OCI-LY1 (cell line): ENCODE measurements around the gene MXD4.

ENCODE experiments used
- H2AFZ ChIP-seq: fragments of 200-600 bp; sonication (generic), shearing (Covaris generic); 2 replicates; pipeline ENCODE4 v1.6.0; 2014; ENCODE audit warnings: antibody characterized with exemption, mild to moderate bottlenecking, low read length
- H3F3A ChIP-seq: fragments of 200-600 bp; sonication (generic), shearing (Covaris generic); 2 replicates; pipeline ENCODE4 v1.6.0; 2014; ENCODE audit warnings: mild to moderate bottlenecking, antibody characterized with exemption, low read length, moderate library complexity; ENCODE audit not compliant: insufficient read depth
- H3K27ac ChIP-seq: fragments of 200-600 bp; sonication (generic); 2 replicates; pipeline ENCODE4 v1.5.1; 2014; ENCODE audit warnings: low read length, mixed run types, mild to moderate bottlenecking, low read depth; ENCODE audit not compliant: poor library complexity, severe bottlenecking
- H3K27me3 ChIP-seq: fragments of 200-600 bp; sonication (generic); 2 replicates; pipeline ENCODE4 v1.6.0; 2014; ENCODE audit warnings: antibody characterized with exemption, mild to moderate bottlenecking, low read length, moderate library complexity; ENCODE audit not compliant: insufficient read depth
- H3K36me3 ChIP-seq: fragments of 200-600 bp; sonication (generic); 2 replicates; pipeline ENCODE4 v1.6.1; 2014; ENCODE audit warnings: mild to moderate bottlenecking, antibody characterized with exemption, low read length, moderate library complexity, mixed read lengths; ENCODE audit not compliant: insufficient read depth
- H3K4me1 ChIP-seq: fragments of 200-600 bp; sonication (generic); 2 replicates; pipeline ENCODE4 v1.5.1; 2014; ENCODE audit warnings: mild to moderate bottlenecking, low read length, moderate library complexity; ENCODE audit not compliant: insufficient read depth, severe bottlenecking
- H3K4me2 ChIP-seq: fragments of 200-600 bp; sonication (generic), shearing (Covaris generic); 2 replicates; pipeline ENCODE4 v1.6.1; 2014; ENCODE audit warnings: low read length
- H3K4me3 ChIP-seq: fragments of 200-600 bp; sonication (generic); 2 replicates; pipeline ENCODE4 v1.5.1; 2014; ENCODE audit warnings: low read length, low read depth, mild to moderate bottlenecking, mixed read lengths; ENCODE audit not compliant: poor library complexity, severe bottlenecking
- H3K79me2 ChIP-seq: fragments of 200-600 bp; shearing (Covaris generic); 2 replicates; pipeline ENCODE4 v1.6.1; 2016; ENCODE audit warnings: mixed run types, low read length, mixed read lengths; ENCODE audit not compliant: insufficient read depth
- H3K9ac ChIP-seq: fragments of 200-600 bp; sonication (generic), shearing (Covaris generic); 2 replicates; pipeline ENCODE4 v1.6.1; 2014; ENCODE audit warnings: mild to moderate bottlenecking, low read length, mixed read lengths
- H3K9me2 ChIP-seq: fragments of 200-600 bp; sonication (generic), shearing (Covaris generic); 2 replicates; pipeline ENCODE4 v1.6.1; 2014; ENCODE audit warnings: low read depth, mild to moderate bottlenecking, low read length, mixed read lengths
- H3K9me3 ChIP-seq: fragments of 200-600 bp; shearing (Covaris generic); 2 replicates; pipeline ENCODE4 v1.6.1; 2014; ENCODE audit warnings: low read length, mixed read lengths
- H4K20me1 ChIP-seq: fragments of 200-600 bp; sonication (generic), shearing (Covaris generic); 2 replicates; pipeline ENCODE4 v1.6.0; 2016; ENCODE audit warnings: mild to moderate bottlenecking, low read length; ENCODE audit not compliant: insufficient read depth
- CTCF ChIP-seq: fragments of 200-600 bp; sonication (generic), shearing (Covaris generic); IDR thresholded peaks from 2 replicates; pipeline ENCODE4 v1.5.1; 2017; ENCODE audit warnings: mild to moderate bottlenecking, antibody characterized with exemption, low read length, moderate library complexity, mixed read lengths
- EZH2 ChIP-seq: fragments of 200-600 bp; sonication (generic), shearing (Covaris generic); IDR thresholded peaks from 2 replicates; pipeline ENCODE4 v1.8.0; 2017; ENCODE audit warnings: borderline replicate concordance, mixed run types, mild to moderate bottlenecking, antibody characterized with exemption, low read length, moderate library complexity, mixed read lengths

MXD4 gene

GRCh38 chr4:2304877-2305561 lies 43.1 kb upstream of the MXD4 start:
- Histone ChIP-seq H3F3A (no peaks in the 10 kb centered on the region), H3K27ac (no peak overlapping the region), H3K36me3 (no peaks in the 10 kb centered on the region; the same call in 1 of the 2 replicates), H3K27me3 (no peaks in the 10 kb centered on the region), H3K4me2 (no peak overlapping the region), H4K20me1 (no peaks in the 10 kb centered on the region), H3K9me2 (no peaks in the 10 kb centered on the region), H2AFZ (no peak overlapping the region), H3K4me3 (no peak overlapping the region), H3K4me1 (peaks cover 4% of the 10 kb centered on the region), H3K9ac (no peak overlapping the region), H3K9me3 (no peaks in the 10 kb centered on the region), H3K79me2 (no peaks in the 10 kb centered on the region)
- TF ChIP-seq EZH2: no peak
- no peak for TF ChIP-seq CTCF

- Histone ChIP-seq H3K9ac (no peak overlapping the region), H3K4me1 (peaks cover 4% of the 10 kb centered on the region), H2AFZ (no peak overlapping the region), H3F3A (no peaks in the 10 kb centered on the region), H3K9me2 (no peaks in the 10 kb centered on the region), H3K27ac (no peak overlapping the region), H3K36me3 (no peaks in the 10 kb centered on the region; the same call in 1 of the 2 replicates), H3K79me2 (no peaks in the 10 kb centered on the region), H3K9me3 (no peaks in the 10 kb centered on the region), H3K27me3 (no peaks in the 10 kb centered on the region), H4K20me1 (no peaks in the 10 kb centered on the region), H3K4me2 (no peak overlapping the region), H3K4me3 (no peak overlapping the region)
- no peak for TF ChIP-seq CTCF
- no peak for TF ChIP-seq EZH2
These were observed 42.5 kb upstream of the MXD4 start for GRCh38 chr4:2304321-2304876.

GRCh38 chr4:2303686-2304320 lies 41.9 kb upstream of the MXD4 start:
- Histone ChIP-seq H3K9me3 (no peaks in the 10 kb centered on the region), H3K9ac (no peak overlapping the region), H3K9me2 (no peaks in the 10 kb centered on the region), H3K27ac (no peak overlapping the region), H3K79me2 (no peaks in the 10 kb centered on the region), H4K20me1 (no peaks in the 10 kb centered on the region), H2AFZ (no peak overlapping the region), H3K36me3 (no peaks in the 10 kb centered on the region; the same call in 1 of the 2 replicates), H3F3A (no peaks in the 10 kb centered on the region), H3K4me1 (peaks cover 6% of the 10 kb centered on the region), H3K27me3 (no peaks in the 10 kb centered on the region), H3K4me2 (no peak overlapping the region), H3K4me3 (no peak overlapping the region)
- TF ChIP-seq EZH2: no peak
- no peak for TF ChIP-seq CTCF
